MM.1S (cell line): Measurements from ENCODE around the gene NELL1.

Experiments used
- EZH2 ChIP-seq: fragments of 300-600 bp; sonication (generic); optimal IDR thresholded peaks from 2 replicates; pipeline ENCODE3; 2017; ENCODE audit warnings: low read depth, mild to moderate bottlenecking, antibody characterized with exemption, low read length, mixed read lengths
- EZH2phosphoT487 ChIP-seq: fragments of 300-600 bp; sonication (generic); IDR thresholded peaks from 2 replicates; pipeline ENCODE4 v1.6.1; 2018; ENCODE audit warnings: antibody characterized with exemption, low read length
- TF ChIP-seq, protein P1 (sequence below): fragments of 300-600 bp; sonication (generic); IDR thresholded peaks from 2 replicates; pipeline ENCODE4 v1.5.1; 2016; ENCODE audit warnings: antibody characterized with exemption, low read length, mixed read lengths

DNA sequence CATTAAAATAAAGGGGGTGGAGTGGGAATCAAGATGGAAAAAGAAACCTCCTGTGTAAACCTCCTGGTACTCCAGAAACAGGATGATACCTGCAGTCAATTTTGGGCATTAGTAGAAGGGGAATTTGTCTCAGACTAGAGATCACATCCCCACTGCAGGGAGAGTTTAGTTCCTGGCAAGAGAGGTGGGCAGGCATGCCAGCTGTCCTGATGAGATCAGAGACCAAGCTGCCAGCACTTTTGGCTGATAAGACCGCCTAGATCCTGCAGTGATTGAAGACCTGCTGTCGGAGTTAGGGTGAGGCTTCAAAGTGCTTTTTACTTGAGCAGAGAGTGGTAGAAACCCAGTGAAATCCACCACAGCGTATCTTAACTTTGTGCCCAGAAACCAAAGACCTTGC lies 29.7 kb upstream of the NELL1 start:
- no peak for TF ChIP-seq EZH2phosphoT487
- TF ChIP-seq, protein P1, sequence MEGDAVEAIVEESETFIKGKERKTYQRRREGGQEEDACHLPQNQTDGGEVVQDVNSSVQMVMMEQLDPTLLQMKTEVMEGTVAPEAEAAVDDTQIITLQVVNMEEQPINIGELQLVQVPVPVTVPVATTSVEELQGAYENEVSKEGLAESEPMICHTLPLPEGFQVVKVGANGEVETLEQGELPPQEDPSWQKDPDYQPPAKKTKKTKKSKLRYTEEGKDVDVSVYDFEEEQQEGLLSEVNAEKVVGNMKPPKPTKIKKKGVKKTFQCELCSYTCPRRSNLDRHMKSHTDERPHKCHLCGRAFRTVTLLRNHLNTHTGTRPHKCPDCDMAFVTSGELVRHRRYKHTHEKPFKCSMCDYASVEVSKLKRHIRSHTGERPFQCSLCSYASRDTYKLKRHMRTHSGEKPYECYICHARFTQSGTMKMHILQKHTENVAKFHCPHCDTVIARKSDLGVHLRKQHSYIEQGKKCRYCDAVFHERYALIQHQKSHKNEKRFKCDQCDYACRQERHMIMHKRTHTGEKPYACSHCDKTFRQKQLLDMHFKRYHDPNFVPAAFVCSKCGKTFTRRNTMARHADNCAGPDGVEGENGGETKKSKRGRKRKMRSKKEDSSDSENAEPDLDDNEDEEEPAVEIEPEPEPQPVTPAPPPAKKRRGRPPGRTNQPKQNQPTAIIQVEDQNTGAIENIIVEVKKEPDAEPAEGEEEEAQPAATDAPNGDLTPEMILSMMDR = no peak
- TF ChIP-seq EZH2 = no peak
